AG10803 (cell line): ENCODE measurements around the gene SLC35A5.

Experiments used
- DNase-seq: peaks from one replicate; pipeline ENCODE4 v3.0.0; 2010; ENCODE audit warnings: low read depth
- H3K4me3 ChIP-seq: 2 replicates; pipeline ENCODE4 v1.5.1; 2011; ENCODE audit warnings: mild to moderate bottlenecking, low read length, control low read depth
- CTCF ChIP-seq: conservative IDR thresholded peaks from 2 replicates; pipeline ENCODE4 v1.5.1; 2011; ENCODE audit warnings: mild to moderate bottlenecking, low read length, control low read depth, inconsistent platforms

SLC35A5 gene

GRCh38 chr3:112607863-112608262 lies 46.0 kb downstream of the SLC35A5 start:
- no peak overlapping the region for H3K4me3 ChIP-seq
- no peak for TF ChIP-seq CTCF
- no peak for DNase-seq

- no peak for TF ChIP-seq CTCF
- no peak overlapping the region for H3K4me3 ChIP-seq
- peak; percentile 91 for DNase-seq
Observed at GRCh38 chr3:112610121-112610520, 48.3 kb downstream of the SLC35A5 start.

GRCh38 chr3:112611752-112612515 lies 50.1 kb downstream of the SLC35A5 start:
- no peak for DNase-seq
- no peak for TF ChIP-seq CTCF
- no peak overlapping the region for H3K4me3 ChIP-seq

- TF ChIP-seq CTCF, result no peak
- no peak for DNase-seq
- H3K4me3 ChIP-seq, result no peak overlapping the region
Observed at GRCh38 chr3:112615989-112616731, 54.3 kb downstream of the SLC35A5 start.

GRCh38 chr3:112617285-112617684 lies 55.4 kb downstream of the SLC35A5 start:
- TF ChIP-seq CTCF, result no peak
- no peak overlapping the region for H3K4me3 ChIP-seq
- no peak for DNase-seq

GRCh38 chr3:112619295-112619694 lies 57.5 kb downstream of the SLC35A5 start:
- no peak for DNase-seq
- TF ChIP-seq CTCF, result no peak
- no peak overlapping the region for H3K4me3 ChIP-seq

- H3K4me3 ChIP-seq, result no peak overlapping the region
- TF ChIP-seq CTCF, result no peak
- DNase-seq, result peak; percentile 51
Observed at GRCh38 chr3:112623213-112623612, 61.4 kb downstream of the SLC35A5 start.
